Hair follicular keratinocyte (primary cell): ENCODE measurements around the gene MAGED1. TPM values are rescaled to one million over a fixed set of nuclear protein-coding genes. Genes with fewer than 3 reads are reported as not detected.

Experiments
- total RNA-seq: library from RNA; depleted of rRNA; stranded (reverse); fragments of >200 nt; gene quantifications from 2 replicates; pipeline ENCODE4 v1.2.3, GENCODE V29; 2015

Gene MAGED1, protein sequence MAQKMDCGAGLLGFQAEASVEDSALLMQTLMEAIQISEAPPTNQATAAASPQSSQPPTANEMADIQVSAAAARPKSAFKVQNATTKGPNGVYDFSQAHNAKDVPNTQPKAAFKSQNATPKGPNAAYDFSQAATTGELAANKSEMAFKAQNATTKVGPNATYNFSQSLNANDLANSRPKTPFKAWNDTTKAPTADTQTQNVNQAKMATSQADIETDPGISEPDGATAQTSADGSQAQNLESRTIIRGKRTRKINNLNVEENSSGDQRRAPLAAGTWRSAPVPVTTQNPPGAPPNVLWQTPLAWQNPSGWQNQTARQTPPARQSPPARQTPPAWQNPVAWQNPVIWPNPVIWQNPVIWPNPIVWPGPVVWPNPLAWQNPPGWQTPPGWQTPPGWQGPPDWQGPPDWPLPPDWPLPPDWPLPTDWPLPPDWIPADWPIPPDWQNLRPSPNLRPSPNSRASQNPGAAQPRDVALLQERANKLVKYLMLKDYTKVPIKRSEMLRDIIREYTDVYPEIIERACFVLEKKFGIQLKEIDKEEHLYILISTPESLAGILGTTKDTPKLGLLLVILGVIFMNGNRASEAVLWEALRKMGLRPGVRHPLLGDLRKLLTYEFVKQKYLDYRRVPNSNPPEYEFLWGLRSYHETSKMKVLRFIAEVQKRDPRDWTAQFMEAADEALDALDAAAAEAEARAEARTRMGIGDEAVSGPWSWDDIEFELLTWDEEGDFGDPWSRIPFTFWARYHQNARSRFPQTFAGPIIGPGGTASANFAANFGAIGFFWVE
- total RNA-seq: 88.1 and 89.5 TPM in 2 replicates

GRCh38 chrX:51892921-51893745 lies at the start of gene MAGED1:
MAGED1 (plus strand) TSS chrX:51893623; CDS start chrX:51894305, 682 bp downstream.

Other genes with a start within 250 kb of the MAGED1 start
- gene CENPVL2, start 210.8 kb upstream of the MAGED1 start, total RNA-seq: not detected in 2 replicates
- gene CENPVL1, start 183.1 kb upstream of the MAGED1 start, total RNA-seq: not detected in 2 replicates
- gene GSPT2, start 150.2 kb upstream of the MAGED1 start, total RNA-seq: 3.0 and 3.4 TPM in 2 replicates
- gene MAGED4B, start 175.6 kb downstream of the MAGED1 start, total RNA-seq: 1.1 and 2.5 TPM in 2 replicates